Spleen (tissue), 11 donors: Measurements from ENCODE around the gene CHST8. TPM values are rescaled to one million over a fixed set of nuclear protein-coding genes. Genes with fewer than 3 reads are reported as not detected.
A peak's percentile ranks its signal among the peaks of the same experiment; 100 is the strongest.

Source experiments
- DNase-seq: peaks from one replicate; pipeline ENCODE4 v3.0.0-alpha.2; 2020
- H3K27ac ChIP-seq, 8 donors: fragments of 200-600 bp; sonication (generic) in 7 of 8; 1 replicate in 4 of 8; 2 replicates in 4 of 8; pipeline versions ENCODE4 v1.5.0 to v1.8.0; 2016 to 2021; ENCODE audit warnings: inconsistent platforms in 4 of 8, mild to moderate bottlenecking in 4 of 8, moderate library complexity in 1 of 8
- H3K27me3 ChIP-seq, 7 donors: fragments of 200-600 bp; sonication (generic) in 6 of 7; replicated peaks in 1 of 7; 1 replicate in 4 of 7; 2 replicates in 3 of 7; pipeline versions ENCODE4 v1.5.0 to v1.8.0; 2016 to 2021; ENCODE audit warnings: inconsistent platforms in 3 of 7, mild to moderate bottlenecking in 1 of 7
- H3K36me3 ChIP-seq, 6 donors: fragments of 200-600 bp; sonication (generic) in 5 of 6; 1 replicate in 4 of 6; 2 replicates in 2 of 6; pipeline versions ENCODE4 v1.5.0 to v1.8.0; 2016 to 2021; ENCODE audit warnings: inconsistent platforms in 2 of 6
- H3K4me1 ChIP-seq, 6 donors: fragments of 200-600 bp; sonication (generic) in 5 of 6; 1 replicate in 3 of 6; 2 replicates in 3 of 6; pipeline versions ENCODE4 v1.5.0 to v1.8.0; 2016 to 2021; ENCODE audit warnings: inconsistent platforms in 3 of 6
- H3K4me3 ChIP-seq, 8 donors: fragments of 200-600 bp; sonication (generic) in 7 of 8; 1 replicate in 4 of 8; 2 replicates in 4 of 8; pipeline versions ENCODE4 v1.5.0 to v1.8.0; 2016 to 2021; ENCODE audit warnings: inconsistent platforms in 4 of 8, mild to moderate bottlenecking in 4 of 8, moderate library complexity in 2 of 8
- H3K9me3 ChIP-seq, 8 donors: fragments of 200-600 bp; sonication (generic) in 7 of 8; 1 replicate in 4 of 8; 2 replicates in 4 of 8; pipeline versions ENCODE4 v1.5.0 to v1.8.0; 2016 to 2021; ENCODE audit warnings: inconsistent platforms in 4 of 8
- POLR2A ChIP-seq, 3 donors: fragments of 450-650 bp; IDR thresholded peaks; one replicate each; pipeline ENCODE4 v1.5.1; 2017; ENCODE audit warnings: antibody characterized with exemption in 3 of 3, mild to moderate bottlenecking in 1 of 3
- POLR2AphosphoS5 ChIP-seq, 3 donors: sonication (generic); formaldehyde crosslinking; IDR thresholded peaks; one replicate each; pipeline ENCODE4 v1.5.1; 2017; ENCODE audit warnings: antibody characterized with exemption in 3 of 3
- WGBS, 5 donors: extraction: QIAGEN DNeasy Blood & Tissue Kit in 3 of 5; methylation state at CpG; one replicate each; pipeline versions ENCODE4 v1.1.5 to v1.1.7; 2013 to 2018; 5-methylcytosine and 5-hydroxymethylcytosine counted together
- intact Hi-C: fragments of 100-400 bp; cut with DNase I; formaldehyde crosslinking; loops from one replicate; pipeline ENCODE4 v1.15.0; 2023; ENCODE audit warnings: low total_unique reads
- polyA plus RNA-seq, 3 donors: library from polyadenylated mRNA; stranded (reverse); fragments of 200-250 nt; gene quantifications; one replicate each; pipeline ENCODE4 v1.2.1, GENCODE V29; 2013
- total RNA-seq, 7 donors: library from RNA; depleted of rRNA in 3 of 7; stranded (reverse); fragments of >200 nt in 3 of 7; fragmentation: NEBNext Ultra II Directional in 4 of 7; extraction: Animal tissue kit (Norgen Biotek cat#: 25700) in 4 of 7; gene quantifications; one replicate each; pipeline versions ENCODE4 v1.1.0 to v1.2.1, GENCODE V29; 2016 to 2021
- TF ChIP-seq, protein P1 (sequence below), 11 experiments: fragments of 200-600 bp in 7 of 11; fragments of 450-650 bp in 4 of 11; sonication (generic) in 4 of 11; IDR thresholded peaks in 8 of 11; conservative IDR thresholded peaks in 3 of 11; 1 replicate in 7 of 11; 2 replicates in 4 of 11; pipeline versions ENCODE4 v1.4.0 to v1.8.0; 2016 to 2021; ENCODE audit warnings: antibody characterized with exemption in 11 of 11, inconsistent platforms in 4 of 11, mild to moderate bottlenecking in 1 of 11
- donor health status: healthy with polysubstance abuse.
- donor health status: DM: no; HTN: no; CAD: no; lungs with moderate emphysema.
- donor health status: DM: no; HTN: no; CAD: no.
- donor health status: Bipolar disorder and iron deficiency.
- donor health status: healthy.
- donor health status: DM: no; HTN: no; CAD: no.
- donor health status: DM: yes; HTN: yes; CAD: no.

CHST8 gene
- total and polyA plus RNA-seq, 10 donors, result 0.43 to 4.0 (median 1.6) TPM

DNA sequence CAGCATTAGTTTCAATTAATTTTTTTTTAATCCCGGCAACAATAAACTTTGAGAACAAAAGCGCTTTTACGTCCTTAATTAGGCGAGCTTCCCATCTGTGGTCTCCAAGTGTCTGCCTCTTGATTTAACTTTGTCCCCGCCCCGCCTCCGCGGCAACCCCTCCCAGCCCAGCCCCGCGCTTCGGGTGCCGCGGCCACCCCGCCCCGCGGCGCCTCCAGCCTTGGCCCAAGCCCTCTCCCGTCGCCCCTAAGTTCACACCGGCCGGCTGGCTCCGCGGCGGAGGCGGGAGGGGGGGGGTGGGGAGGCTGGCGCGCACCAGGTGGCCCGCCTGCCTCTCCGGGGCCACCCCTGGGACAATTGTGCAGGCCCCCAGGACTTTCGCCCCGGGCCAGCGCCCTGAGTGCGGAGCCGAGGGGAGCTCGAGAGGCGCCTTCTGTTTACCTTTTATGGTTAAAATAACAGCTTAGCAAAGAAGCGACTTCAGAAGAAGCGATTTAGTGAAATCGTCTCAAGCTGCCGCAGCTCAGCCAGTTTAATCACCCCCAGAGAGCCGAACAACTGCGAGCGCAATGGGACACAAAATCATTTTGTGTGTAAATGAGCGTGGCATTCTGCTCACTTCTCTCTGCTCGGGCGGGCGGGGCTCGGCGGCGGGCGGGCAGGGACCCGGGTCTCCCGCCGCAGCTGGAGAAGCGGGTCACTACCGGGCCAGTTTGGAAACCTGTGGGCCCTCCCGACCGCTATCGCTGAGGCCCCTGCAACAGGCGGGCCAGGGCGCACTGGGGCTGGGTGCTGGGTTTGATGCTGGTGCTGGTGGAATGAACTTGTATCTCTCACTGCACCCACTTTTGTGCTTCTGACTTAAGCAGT, 176.3 kb downstream of the CHST8 start:
- H3K9me3 ChIP-seq, result no peaks in the 10 kb centered on the region
- peaks cover 0 to 27% (median 0%) of the 10 kb centered on the region in 6 donors for H3K36me3 ChIP-seq
- DNase-seq, result no peak
- intact Hi-C loops, result no loop called here
- TF ChIP-seq, protein P1, sequence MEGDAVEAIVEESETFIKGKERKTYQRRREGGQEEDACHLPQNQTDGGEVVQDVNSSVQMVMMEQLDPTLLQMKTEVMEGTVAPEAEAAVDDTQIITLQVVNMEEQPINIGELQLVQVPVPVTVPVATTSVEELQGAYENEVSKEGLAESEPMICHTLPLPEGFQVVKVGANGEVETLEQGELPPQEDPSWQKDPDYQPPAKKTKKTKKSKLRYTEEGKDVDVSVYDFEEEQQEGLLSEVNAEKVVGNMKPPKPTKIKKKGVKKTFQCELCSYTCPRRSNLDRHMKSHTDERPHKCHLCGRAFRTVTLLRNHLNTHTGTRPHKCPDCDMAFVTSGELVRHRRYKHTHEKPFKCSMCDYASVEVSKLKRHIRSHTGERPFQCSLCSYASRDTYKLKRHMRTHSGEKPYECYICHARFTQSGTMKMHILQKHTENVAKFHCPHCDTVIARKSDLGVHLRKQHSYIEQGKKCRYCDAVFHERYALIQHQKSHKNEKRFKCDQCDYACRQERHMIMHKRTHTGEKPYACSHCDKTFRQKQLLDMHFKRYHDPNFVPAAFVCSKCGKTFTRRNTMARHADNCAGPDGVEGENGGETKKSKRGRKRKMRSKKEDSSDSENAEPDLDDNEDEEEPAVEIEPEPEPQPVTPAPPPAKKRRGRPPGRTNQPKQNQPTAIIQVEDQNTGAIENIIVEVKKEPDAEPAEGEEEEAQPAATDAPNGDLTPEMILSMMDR (IDR thresholded peaks at IDR 0.05 in 8 of 11, conservative IDR thresholded peaks at IDR 0.05 in 3 of 11), result no peak
- TF ChIP-seq POLR2A (IDR thresholded peaks at IDR 0.05) (no peak), POLR2AphosphoS5 (IDR thresholded peaks at IDR 0.05) (peak in 2 of 3 donors; percentile 6 to 27)
- peaks cover 7 to 82% (median 47%) of the 10 kb centered on the region in 6 donors for H3K4me1 ChIP-seq
- WGBS, 5 donors, result 16 to 40% (median 19%) methylated on average over 36 to 61 of the region's 61 CpGs
- peak overlapping the region; percentile 59 to 90 (median 74) for H3K4me3 ChIP-seq
- peak overlapping the region; percentile 67 to 94 (median 92) for H3K27ac ChIP-seq
- H3K27me3 ChIP-seq, result peaks cover 0 to 64% (median 31%) of the 10 kb centered on the region in 7 donors

- Histone ChIP-seq H3K9me3 (no peaks in the 10 kb centered on the region), H3K27me3 (peaks cover 0 to 58% (median 31%) of the 10 kb centered on the region in 7 donors), H3K4me1 (peaks cover 7 to 85% (median 45%) of the 10 kb centered on the region in 6 donors), H3K27ac (peak overlapping the region in 7 of 8 donors; percentile 84 to 94 (median 93)), H3K4me3 (peak overlapping the region; percentile 59 to 90 (median 74)), H3K36me3 (peaks cover 0 to 34% (median 0%) of the 10 kb centered on the region in 6 donors)
- intact Hi-C loops, result no loop called here
- TF ChIP-seq, protein P1 (IDR thresholded peaks at IDR 0.05 in 8 of 11, conservative IDR thresholded peaks at IDR 0.05 in 3 of 11), result no peak
- TF ChIP-seq POLR2A (IDR thresholded peaks at IDR 0.05) (no peak), POLR2AphosphoS5 (IDR thresholded peaks at IDR 0.05) (no peak)
- WGBS, 5 donors, result 54 to 77% (median 75%) methylated on average over 12 of the region's 12 CpGs
- no peak for DNase-seq
Measured at GRCh38 chr19:33798681-33799111, 176.9 kb downstream of the CHST8 start.

DNA sequence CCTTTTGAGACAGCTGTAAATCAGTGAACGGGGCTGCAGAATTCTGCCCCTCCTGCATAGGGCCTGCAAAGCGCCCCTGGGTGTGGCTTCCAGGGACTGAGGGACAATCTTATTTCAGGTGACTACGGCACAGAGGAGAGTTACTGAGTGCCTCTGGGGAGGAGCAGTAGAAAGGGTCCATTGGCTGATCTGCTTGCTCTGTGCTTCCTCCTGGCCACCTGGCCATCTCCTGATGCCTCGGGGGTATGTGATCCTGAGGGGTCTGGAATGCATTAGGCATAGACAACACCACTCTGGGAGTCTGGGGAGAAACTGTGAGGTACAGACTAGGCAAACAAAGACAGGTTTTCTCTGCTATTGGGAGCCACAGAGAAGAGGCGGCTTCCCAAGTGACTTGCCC, 177.7 kb downstream of the CHST8 start:
- no peak for DNase-seq
- 73 to 100% (median 89%) methylated on average over 5 of the region's 5 CpGs for WGBS, 5 donors
- Histone ChIP-seq H3K27ac (peak overlapping the region in 1 of 8 donors; percentile 94), H3K36me3 (peaks cover 0 to 41% (median 0%) of the 10 kb centered on the region in 6 donors), H3K27me3 (peaks cover 0 to 50% (median 29%) of the 10 kb centered on the region in 7 donors), H3K9me3 (no peaks in the 10 kb centered on the region), H3K4me3 (peak overlapping the region in 2 of 8 donors; percentile 74 to 78), H3K4me1 (peaks cover 3 to 85% (median 39%) of the 10 kb centered on the region in 6 donors)
- TF ChIP-seq POLR2A (IDR thresholded peaks at IDR 0.05), result no peak
- TF ChIP-seq, protein P1 (IDR thresholded peaks at IDR 0.05 in 8 of 11, conservative IDR thresholded peaks at IDR 0.05 in 3 of 11), result no peak
- no peak for TF ChIP-seq POLR2AphosphoS5 (IDR thresholded peaks at IDR 0.05)
- intact Hi-C loops, result no loop called here
